AG10803 (cell line): ENCODE measurements around the gene ARPP19.
"Not testable (repeated sequence)": the region's sequence is repeated elsewhere in the genome, so short reads cannot be mapped to it uniquely, and the experiment has no call there.

ENCODE experiments used
- DNase-seq: peaks from one replicate; pipeline ENCODE4 v3.0.0; 2010; ENCODE audit warnings: low read depth
- H3K4me3 ChIP-seq: 2 replicates; pipeline ENCODE4 v1.5.1; 2011; ENCODE audit warnings: mild to moderate bottlenecking, low read length, control low read depth
- TF ChIP-seq, protein P1 (sequence below): conservative IDR thresholded peaks from 2 replicates; pipeline ENCODE4 v1.5.1; 2011; ENCODE audit warnings: mild to moderate bottlenecking, low read length, control low read depth, inconsistent platforms

ARPP19 gene

DNA sequence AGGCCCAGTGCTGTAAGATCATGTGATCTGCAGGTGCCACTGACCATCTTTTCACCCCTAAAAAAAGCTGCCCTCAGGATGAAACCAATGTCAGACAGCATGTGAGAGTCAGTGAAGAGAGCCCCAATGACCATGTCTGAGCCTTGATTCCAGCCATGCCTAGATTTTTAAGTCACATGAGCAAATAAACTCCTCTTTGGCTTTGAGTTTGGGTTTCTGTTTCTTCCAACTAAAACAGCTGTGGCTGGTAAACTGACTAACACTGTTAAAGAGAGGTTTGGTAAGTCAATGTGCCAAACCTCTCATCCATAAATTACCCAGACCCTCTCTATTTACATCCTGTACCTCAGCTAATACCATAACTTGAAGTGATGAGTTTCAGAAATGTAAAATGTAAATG lies 48.4 kb downstream of the ARPP19 start:
- DNase-seq, result no peak
- no peak overlapping the region for H3K4me3 ChIP-seq
- TF ChIP-seq, protein P1, sequence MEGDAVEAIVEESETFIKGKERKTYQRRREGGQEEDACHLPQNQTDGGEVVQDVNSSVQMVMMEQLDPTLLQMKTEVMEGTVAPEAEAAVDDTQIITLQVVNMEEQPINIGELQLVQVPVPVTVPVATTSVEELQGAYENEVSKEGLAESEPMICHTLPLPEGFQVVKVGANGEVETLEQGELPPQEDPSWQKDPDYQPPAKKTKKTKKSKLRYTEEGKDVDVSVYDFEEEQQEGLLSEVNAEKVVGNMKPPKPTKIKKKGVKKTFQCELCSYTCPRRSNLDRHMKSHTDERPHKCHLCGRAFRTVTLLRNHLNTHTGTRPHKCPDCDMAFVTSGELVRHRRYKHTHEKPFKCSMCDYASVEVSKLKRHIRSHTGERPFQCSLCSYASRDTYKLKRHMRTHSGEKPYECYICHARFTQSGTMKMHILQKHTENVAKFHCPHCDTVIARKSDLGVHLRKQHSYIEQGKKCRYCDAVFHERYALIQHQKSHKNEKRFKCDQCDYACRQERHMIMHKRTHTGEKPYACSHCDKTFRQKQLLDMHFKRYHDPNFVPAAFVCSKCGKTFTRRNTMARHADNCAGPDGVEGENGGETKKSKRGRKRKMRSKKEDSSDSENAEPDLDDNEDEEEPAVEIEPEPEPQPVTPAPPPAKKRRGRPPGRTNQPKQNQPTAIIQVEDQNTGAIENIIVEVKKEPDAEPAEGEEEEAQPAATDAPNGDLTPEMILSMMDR, result no peak

DNA sequence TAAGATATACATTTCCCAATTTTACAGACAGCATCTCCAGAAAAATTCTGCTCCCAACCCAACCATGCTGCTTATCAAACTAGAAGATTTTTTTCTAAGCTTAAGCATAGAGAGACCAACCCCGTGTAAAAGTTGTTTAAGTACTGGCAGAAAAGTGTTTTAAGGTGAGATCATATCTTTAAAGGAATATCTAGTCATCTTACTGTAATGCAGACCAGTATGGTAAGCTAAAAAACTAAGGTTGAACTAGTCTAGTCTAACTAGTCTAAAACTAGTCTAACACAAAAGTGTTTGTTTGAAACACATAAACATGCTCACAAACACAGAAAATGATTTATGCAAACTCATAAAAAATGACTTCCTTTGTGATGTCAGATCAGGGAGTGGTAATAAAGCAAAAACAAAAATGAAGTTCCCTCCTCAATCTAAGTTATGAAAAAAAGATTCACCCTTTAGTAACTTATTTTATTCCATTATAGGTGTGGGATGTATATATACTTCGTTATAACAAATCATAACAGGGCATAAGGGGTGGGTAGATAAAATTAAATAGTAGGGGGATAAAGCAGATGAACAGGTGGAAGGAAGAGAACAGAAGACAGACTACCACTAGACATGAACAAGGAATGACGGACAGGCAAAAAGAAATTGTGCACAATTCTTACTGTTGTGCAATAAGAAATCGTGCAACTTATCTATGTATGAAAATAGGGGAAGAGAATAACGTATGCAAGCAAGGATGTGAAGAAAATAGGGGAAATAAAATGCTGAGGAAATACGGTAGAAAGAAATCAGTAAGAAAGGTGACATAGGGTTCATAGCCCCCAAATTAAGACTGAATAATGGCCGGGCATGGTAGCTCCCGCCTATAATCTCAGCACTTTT lies 50.1 kb downstream of the ARPP19 start:
- TF ChIP-seq, protein P1, result no peak
- H3K4me3 ChIP-seq, result no peak overlapping the region
- no peak for DNase-seq

DNA sequence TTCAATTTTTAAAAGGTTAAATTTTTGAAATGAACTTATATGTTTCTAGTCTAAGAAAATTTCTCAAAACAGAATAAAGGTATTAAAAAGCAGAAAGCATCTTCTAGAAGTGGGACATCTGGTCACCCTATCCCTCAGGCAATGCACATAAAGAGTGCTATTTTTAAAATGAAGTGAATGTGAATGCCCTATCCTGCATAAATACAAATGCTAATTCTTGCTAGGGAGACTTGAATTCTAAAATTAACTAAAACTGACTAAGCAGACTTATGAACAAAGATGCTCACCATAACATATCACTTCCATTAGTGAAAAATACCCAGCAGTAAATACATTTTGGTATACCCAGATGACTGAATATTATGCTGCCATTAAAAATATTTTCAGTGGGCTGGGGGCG lies 51.8 kb downstream of the ARPP19 start:
- TF ChIP-seq, protein P1, result no peak
- DNase-seq, result no peak
- no peak overlapping the region for H3K4me3 ChIP-seq

DNA sequence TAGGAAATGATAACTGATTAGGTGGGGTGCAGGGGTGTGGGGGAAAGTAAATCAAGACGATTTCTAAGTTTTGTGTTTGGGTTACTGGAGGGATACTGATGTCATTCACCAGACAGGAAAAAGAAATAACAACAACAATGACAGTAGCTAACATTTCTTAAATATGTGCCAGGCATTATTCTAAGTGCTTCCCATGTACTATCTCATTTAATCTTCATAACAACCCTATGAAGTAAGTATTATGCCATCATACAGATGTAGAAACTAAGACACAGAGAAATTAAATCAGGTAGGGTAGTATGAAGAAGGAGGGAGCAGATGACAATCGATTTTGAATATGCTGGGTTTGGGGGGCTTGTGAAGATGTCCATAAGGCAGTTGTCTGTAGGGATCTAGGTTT lies 53.5 kb downstream of the ARPP19 start:
- TF ChIP-seq, protein P1, result no peak
- no peak for DNase-seq

DNA sequence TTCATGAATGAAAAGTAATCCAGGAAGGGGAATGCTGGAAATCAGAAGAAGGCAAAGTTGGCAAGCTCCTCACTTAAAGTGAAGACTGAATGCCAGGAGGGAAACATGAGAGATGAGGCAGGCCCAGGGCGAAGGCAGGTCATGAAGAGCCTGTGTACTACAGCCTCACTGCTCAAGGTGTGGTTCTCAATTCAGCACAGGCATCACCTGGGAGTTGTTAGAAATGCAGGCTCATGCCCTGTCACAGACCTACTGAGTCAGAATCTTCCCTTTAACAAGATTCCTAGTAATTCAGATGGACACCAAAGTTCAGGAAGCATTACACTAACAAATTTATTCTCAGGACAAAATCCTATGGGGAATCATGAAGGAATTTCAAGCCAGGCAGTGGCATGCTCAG lies 54.3 kb downstream of the ARPP19 start:
- no peak for DNase-seq
- TF ChIP-seq, protein P1, result no peak
- no peak overlapping the region for H3K4me3 ChIP-seq

More for the DNA sequence above, 53.5 kb downstream of the ARPP19 start:
- H3K4me3 ChIP-seq, result no peak overlapping the region

DNA sequence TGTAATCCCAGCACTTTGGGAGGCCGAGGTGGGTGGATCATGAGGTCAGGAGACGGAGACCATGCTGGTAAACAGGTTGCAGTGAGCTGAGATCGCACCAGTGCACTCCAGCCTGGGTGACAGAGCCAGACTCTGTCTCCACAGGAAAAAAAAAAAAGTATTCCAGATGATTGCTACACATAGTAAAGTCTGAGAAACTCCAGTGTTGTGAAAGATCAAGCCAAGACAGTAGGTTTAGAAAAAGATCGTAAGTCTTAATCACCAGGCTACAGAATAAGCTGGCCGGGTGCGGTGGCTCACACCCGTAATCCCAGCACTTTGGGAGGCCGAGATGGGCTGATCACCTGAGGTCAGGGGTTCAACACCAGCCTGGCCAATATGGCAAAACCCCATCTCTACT lies 56.0 kb downstream of the ARPP19 start:
- not testable (repeated sequence) for DNase-seq, H3K4me3 ChIP-seq

DNA sequence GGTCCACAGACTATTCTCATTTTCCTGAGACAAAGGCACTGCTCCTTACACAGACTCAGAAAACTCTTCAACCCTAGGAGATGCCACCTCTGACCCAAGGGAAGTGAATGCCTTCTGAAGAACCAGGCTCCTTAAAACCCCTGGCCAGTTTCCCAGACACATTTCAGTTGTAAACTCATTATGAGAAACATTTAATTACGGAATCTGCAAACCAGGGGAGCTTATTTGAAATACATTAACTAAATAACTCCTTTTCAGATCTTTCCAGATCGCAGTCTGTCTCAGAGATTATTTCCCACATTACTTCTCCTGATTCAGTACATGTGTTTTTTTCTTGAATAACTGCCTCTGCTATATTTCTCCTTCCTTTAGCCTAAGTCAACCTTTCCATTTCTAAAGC lies 57.7 kb downstream of the ARPP19 start:
- no peak for DNase-seq
- TF ChIP-seq, protein P1, result no peak

More for the DNA sequence above, 57.7 kb downstream of the ARPP19 start:
- H3K4me3 ChIP-seq, result no peak overlapping the region
